ENCODE data around the gene MAMDC2.

DNA sequence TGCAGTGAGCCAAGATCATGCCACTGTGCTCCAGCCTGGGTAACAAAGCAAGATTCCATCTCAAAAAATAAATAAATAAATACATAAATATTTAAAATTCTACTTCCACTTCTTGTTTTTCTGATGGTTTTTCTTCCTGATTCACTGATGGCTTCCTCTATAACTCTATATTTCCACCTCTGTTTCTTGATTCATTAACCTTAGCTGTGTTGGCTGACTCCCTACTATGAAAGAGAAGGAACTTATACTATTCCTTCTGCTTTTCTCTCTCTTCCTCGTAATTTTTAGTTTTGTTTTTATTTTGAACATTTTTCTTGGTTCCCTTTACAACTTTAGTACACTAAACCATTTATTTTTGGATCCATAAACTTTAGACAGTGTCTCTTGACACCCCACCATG lies 103.5 kb downstream of the MAMDC2 start:
- no peak for TF ChIP-seq SMC3 (IDR thresholded peaks at IDR 0.05; ENCODE audit: low read depth, low read length)
- TF ChIP-seq CTCF (conservative IDR thresholded peaks at IDR 0.05; ENCODE audit: low read depth, low read length): no peak

Measured in IMR-90 (cell line).